Transverse colon (tissue), 3 donors: Measurements from ENCODE around the gene GADD45B.

Source experiments
- CTCF ChIP-seq, 5 experiments: fragments of 200-600 bp in 3 of 5; fragments of 450-650 bp in 2 of 5; sonication (generic) in 3 of 5; IDR thresholded peaks; 1 replicate in 2 of 5; 2 replicates in 3 of 5; pipeline ENCODE4 v1.5.1; 2016 to 2017; ENCODE audit warnings: antibody characterized with exemption in 5 of 5, inconsistent platforms in 3 of 5, mild to moderate bottlenecking in 2 of 5, moderate library complexity in 1 of 5
- EP300 ChIP-seq: sonication (generic); formaldehyde crosslinking; IDR thresholded peaks from one replicate; pipeline ENCODE4 v1.6.1; 2017; ENCODE audit warnings: antibody characterized with exemption, low read depth
- POLR2A ChIP-seq: fragments of 450-650 bp; IDR thresholded peaks from one replicate; pipeline ENCODE4 v1.6.1; 2016; ENCODE audit warnings: antibody characterized with exemption, mild to moderate bottlenecking, moderate library complexity

- TF ChIP-seq POLR2A (no peak), CTCF (IDR thresholded peaks at IDR 0.05) (no peak), EP300 (no peak)
Observed at GRCh38 chr19:2524361-2524839, 48.5 kb downstream of the GADD45B start.
